Stimulated activated CD8-positive, alpha-beta memory T cell treated with anti-CD3 and anti-CD28 coated beads, Interleukin-12 subunit alpha, Interleukin-12 subunit beta, amount 100 ng/mL, for 4 hours (primary cell): ENCODE measurements around the gene RNU2-1.
"Not testable (repeated sequence)": the region's sequence is repeated elsewhere in the genome, so short reads cannot be mapped to it uniquely, and the experiment has no call there.

Source experiments
- DNase-seq: peaks from one replicate; pipeline ENCODE4 v3.0.0-alpha.2; 2020; ENCODE audit warnings: low read depth

Gene RNU2-1

GRCh38 chr17:43233877-43234276 lies at the start of gene RNU2-1:
Gene RNU2-1, minus strand, starts transcription at chr17:43233977.
- DNase-seq: not testable (repeated sequence)

- not testable (repeated sequence) for DNase-seq
Measured at GRCh38 chr17:43272914-43273313, 39.1 kb upstream of the RNU2-1 start.

- not testable (repeated sequence) for DNase-seq
Measured at GRCh38 chr17:43272483-43272882, 38.7 kb upstream of the RNU2-1 start.

- DNase-seq: not testable (repeated sequence)
Measured at GRCh38 chr17:43270552-43271504, 37.1 kb upstream of the RNU2-1 start.

GRCh38 chr17:43246456-43246855 lies 12.7 kb upstream of the RNU2-1 start:
- not testable (repeated sequence) for DNase-seq

GRCh38 chr17:43240596-43241352 lies 7.0 kb upstream of the RNU2-1 start:
- DNase-seq: not testable (repeated sequence)

- not testable (repeated sequence) for DNase-seq
Measured at GRCh38 chr17:43239597-43239996, 5.8 kb upstream of the RNU2-1 start.

GRCh38 chr17:43233263-43233662 lies 514 bp downstream of the RNU2-1 start:
- DNase-seq: not testable (repeated sequence)

- not testable (repeated sequence) for DNase-seq
Measured at GRCh38 chr17:43232021-43232699, 1.6 kb downstream of the RNU2-1 start.

- DNase-seq: not testable (repeated sequence)
Measured at GRCh38 chr17:43231205-43232020, 2.4 kb downstream of the RNU2-1 start.

GRCh38 chr17:43228020-43228782 lies 5.6 kb downstream of the RNU2-1 start, which contains the start of gene CCDC200:
Gene CCDC200, minus strand, starts transcription at chr17:43228623. Its CDS starts 69 bp downstream, at chr17:43228554.
- DNase-seq: not testable (repeated sequence)

- DNase-seq: no peak
Measured at GRCh38 chr17:43226393-43226792, 7.4 kb downstream of the RNU2-1 start.

- no peak for DNase-seq
Measured at GRCh38 chr17:43224146-43224705, 9.6 kb downstream of the RNU2-1 start.

- no peak for DNase-seq
Measured at GRCh38 chr17:43220511-43221125, 13.2 kb downstream of the RNU2-1 start.

- no peak for DNase-seq
Measured at GRCh38 chr17:43219746-43220380, 13.9 kb downstream of the RNU2-1 start.

- no peak for DNase-seq
Measured at GRCh38 chr17:43219001-43219400, 14.8 kb downstream of the RNU2-1 start.

- DNase-seq: no peak
Measured at GRCh38 chr17:43217614-43218087, 16.1 kb downstream of the RNU2-1 start.

GRCh38 chr17:43216762-43217613 lies 16.8 kb downstream of the RNU2-1 start:
- no peak for DNase-seq
